ENCODE measurements around the gene STAC3. TPM values are rescaled to one million over a fixed set of nuclear protein-coding genes. Genes with fewer than 3 reads are reported as not detected.

Gene STAC3
- total and polyA plus RNA-seq, 9 of the 15 experiments (the other 6 are each of a cell fraction or from before 2014, with no cell fraction given) = 0.45 to 6.4 (median 3.3) TPM

- TF ChIP-seq, protein P1, sequence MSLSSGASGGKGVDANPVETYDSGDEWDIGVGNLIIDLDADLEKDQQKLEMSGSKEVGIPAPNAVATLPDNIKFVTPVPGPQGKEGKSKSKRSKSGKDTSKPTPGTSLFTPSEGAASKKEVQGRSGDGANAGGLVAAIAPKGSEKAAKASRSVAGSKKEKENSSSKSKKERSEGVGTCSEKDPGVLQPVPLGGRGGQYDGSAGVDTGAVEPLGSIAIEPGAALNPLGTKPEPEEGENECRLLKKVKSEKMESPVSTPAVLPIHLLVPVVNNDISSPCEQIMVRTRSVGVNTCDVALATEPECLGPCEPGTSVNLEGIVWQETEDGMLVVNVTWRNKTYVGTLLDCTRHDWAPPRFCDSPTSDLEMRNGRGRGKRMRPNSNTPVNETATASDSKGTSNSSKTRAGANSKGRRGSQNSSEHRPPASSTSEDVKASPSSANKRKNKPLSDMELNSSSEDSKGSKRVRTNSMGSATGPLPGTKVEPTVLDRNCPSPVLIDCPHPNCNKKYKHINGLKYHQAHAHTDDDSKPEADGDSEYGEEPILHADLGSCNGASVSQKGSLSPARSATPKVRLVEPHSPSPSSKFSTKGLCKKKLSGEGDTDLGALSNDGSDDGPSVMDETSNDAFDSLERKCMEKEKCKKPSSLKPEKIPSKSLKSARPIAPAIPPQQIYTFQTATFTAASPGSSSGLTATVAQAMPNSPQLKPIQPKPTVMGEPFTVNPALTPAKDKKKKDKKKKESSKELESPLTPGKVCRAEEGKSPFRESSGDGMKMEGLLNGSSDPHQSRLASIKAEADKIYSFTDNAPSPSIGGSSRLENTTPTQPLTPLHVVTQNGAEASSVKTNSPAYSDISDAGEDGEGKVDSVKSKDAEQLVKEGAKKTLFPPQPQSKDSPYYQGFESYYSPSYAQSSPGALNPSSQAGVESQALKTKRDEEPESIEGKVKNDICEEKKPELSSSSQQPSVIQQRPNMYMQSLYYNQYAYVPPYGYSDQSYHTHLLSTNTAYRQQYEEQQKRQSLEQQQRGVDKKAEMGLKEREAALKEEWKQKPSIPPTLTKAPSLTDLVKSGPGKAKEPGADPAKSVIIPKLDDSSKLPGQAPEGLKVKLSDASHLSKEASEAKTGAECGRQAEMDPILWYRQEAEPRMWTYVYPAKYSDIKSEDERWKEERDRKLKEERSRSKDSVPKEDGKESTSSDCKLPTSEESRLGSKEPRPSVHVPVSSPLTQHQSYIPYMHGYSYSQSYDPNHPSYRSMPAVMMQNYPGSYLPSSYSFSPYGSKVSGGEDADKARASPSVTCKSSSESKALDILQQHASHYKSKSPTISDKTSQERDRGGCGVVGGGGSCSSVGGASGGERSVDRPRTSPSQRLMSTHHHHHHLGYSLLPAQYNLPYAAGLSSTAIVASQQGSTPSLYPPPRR (CRISPR knock-in tag; IDR thresholded peaks at IDR 0.05; ENCODE audit: borderline replicate concordance) = no peak
- TF ChIP-seq, protein P2, sequence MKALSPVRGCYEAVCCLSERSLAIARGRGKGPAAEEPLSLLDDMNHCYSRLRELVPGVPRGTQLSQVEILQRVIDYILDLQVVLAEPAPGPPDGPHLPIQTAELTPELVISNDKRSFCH (CRISPR knock-in tag; IDR thresholded peaks at IDR 0.05) = no peak
- TF ChIP-seq, protein P2 (tag; IDR thresholded peaks at IDR 0.05) = no peak; the same call in 1 of the 2 replicates
- no peak for TF ChIP-seq BRF1 (IDR thresholded peaks at IDR 0.05; ENCODE audit: borderline replicate concordance, extremely low read depth, insufficient read length)
- TF ChIP-seq HDAC6 (IDR thresholded peaks at IDR 0.05; ENCODE audit: low read depth, low read length) = no peak
- TF ChIP-seq STAT6 (CRISPR knock-in tag; IDR thresholded peaks at IDR 0.05) = peak; percentile 36; the same call in 1 of the 2 replicates
- TF ChIP-seq LARP7 (IDR thresholded peaks at IDR 0.05) = no peak
- no peak for TF ChIP-seq EZH2 (IDR thresholded peaks at IDR 0.05; ENCODE audit: borderline replicate concordance, low read depth, low read length)
- TF ChIP-seq, protein P3, sequence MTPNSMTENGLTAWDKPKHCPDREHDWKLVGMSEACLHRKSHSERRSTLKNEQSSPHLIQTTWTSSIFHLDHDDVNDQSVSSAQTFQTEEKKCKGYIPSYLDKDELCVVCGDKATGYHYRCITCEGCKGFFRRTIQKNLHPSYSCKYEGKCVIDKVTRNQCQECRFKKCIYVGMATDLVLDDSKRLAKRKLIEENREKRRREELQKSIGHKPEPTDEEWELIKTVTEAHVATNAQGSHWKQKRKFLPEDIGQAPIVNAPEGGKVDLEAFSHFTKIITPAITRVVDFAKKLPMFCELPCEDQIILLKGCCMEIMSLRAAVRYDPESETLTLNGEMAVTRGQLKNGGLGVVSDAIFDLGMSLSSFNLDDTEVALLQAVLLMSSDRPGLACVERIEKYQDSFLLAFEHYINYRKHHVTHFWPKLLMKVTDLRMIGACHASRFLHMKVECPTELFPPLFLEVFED (CRISPR knock-in tag; conservative IDR thresholded peaks at IDR 0.05) = no peak
- TF ChIP-seq, protein P4, sequence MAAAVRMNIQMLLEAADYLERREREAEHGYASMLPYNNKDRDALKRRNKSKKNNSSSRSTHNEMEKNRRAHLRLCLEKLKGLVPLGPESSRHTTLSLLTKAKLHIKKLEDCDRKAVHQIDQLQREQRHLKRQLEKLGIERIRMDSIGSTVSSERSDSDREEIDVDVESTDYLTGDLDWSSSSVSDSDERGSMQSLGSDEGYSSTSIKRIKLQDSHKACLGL (CRISPR knock-in tag; IDR thresholded peaks at IDR 0.05; ENCODE audit: borderline replicate concordance, poor library complexity, severe bottlenecking) = no peak
- TF ChIP-seq ELK1 (CRISPR knock-in tag; IDR thresholded peaks at IDR 0.05) = no peak
- TF ChIP-seq MYNN (IDR thresholded peaks at IDR 0.05) = no peak
- TF ChIP-seq MYNN (CRISPR knock-in tag; IDR thresholded peaks at IDR 0.05) = no peak
- no peak for TF ChIP-seq CBX2 (IDR thresholded peaks at IDR 0.05; ENCODE audit: insufficient read depth, low read length, poor library complexity, severe bottlenecking)
- no peak for TF ChIP-seq POLR2AphosphoS2 (IDR thresholded peaks at IDR 0.05; ENCODE audit: low read length)
- no peak for TF ChIP-seq ZNF146 (CRISPR knock-in tag; IDR thresholded peaks at IDR 0.05; ENCODE audit: unreplicated experiment)
Measured at GRCh38 chr12:57229634-57230380, 21.2 kb downstream of the STAC3 start, which contains the start of gene SHMT2 (continued).
